ENCODE measurements around the gene RSPH1. TPM values are rescaled to one million over a fixed set of nuclear protein-coding genes. Genes with fewer than 3 reads are reported as not detected.
A peak's percentile ranks its signal among the peaks of the same experiment; 100 is the strongest.

RSPH1 gene
- total and polyA plus RNA-seq, 2 experiments from 2014 or later, result 0.06 to 0.43 TPM

GRCh38 chr21:42463861-42464515, 32.0 kb downstream of the RSPH1 start:
- H3K4me1 ChIP-seq (ENCODE audit: low read depth), result no peaks in the 10 kb centered on the region
- DNase-seq (ENCODE audit: low read depth in 1 of 2, low spot score in 1 of 2), result peak in 1 of 2 donors; percentile 57

GRCh38 chr21:42461881-42462877, 33.8 kb downstream of the RSPH1 start:
- H3K27ac ChIP-seq, result no peak overlapping the region
- no peaks in the 10 kb centered on the region for H3K27me3 ChIP-seq
- no peaks in the 10 kb centered on the region for H3K36me3 ChIP-seq
- no peaks in the 10 kb centered on the region for H3K9me3 ChIP-seq (ENCODE audit: low read depth)
- no peak overlapping the region for H3K4me3 ChIP-seq
- TF ChIP-seq, protein P1, sequence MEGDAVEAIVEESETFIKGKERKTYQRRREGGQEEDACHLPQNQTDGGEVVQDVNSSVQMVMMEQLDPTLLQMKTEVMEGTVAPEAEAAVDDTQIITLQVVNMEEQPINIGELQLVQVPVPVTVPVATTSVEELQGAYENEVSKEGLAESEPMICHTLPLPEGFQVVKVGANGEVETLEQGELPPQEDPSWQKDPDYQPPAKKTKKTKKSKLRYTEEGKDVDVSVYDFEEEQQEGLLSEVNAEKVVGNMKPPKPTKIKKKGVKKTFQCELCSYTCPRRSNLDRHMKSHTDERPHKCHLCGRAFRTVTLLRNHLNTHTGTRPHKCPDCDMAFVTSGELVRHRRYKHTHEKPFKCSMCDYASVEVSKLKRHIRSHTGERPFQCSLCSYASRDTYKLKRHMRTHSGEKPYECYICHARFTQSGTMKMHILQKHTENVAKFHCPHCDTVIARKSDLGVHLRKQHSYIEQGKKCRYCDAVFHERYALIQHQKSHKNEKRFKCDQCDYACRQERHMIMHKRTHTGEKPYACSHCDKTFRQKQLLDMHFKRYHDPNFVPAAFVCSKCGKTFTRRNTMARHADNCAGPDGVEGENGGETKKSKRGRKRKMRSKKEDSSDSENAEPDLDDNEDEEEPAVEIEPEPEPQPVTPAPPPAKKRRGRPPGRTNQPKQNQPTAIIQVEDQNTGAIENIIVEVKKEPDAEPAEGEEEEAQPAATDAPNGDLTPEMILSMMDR (IDR thresholded peaks at IDR 0.05; ENCODE audit: low read depth, low read length), result no peak
- DNase-seq (ENCODE audit: low read depth in 1 of 2, low spot score in 1 of 2), result no peak
- no peaks in the 10 kb centered on the region for H3K4me1 ChIP-seq (ENCODE audit: low read depth)

More at GRCh38 chr21:42463861-42464515, 32.0 kb downstream of the RSPH1 start:
- TF ChIP-seq, protein P1 (IDR thresholded peaks at IDR 0.05; ENCODE audit: low read depth, low read length), result no peak
- Histone ChIP-seq H3K27me3 (no peaks in the 10 kb centered on the region), H3K36me3 (no peaks in the 10 kb centered on the region), H3K4me3 (no peak overlapping the region), H3K9me3 (ENCODE audit: low read depth) (no peaks in the 10 kb centered on the region), H3K27ac (no peak overlapping the region)

- no peak for DNase-seq (ENCODE audit: low read depth in 1 of 2, low spot score in 1 of 2)
- Histone ChIP-seq H3K36me3 (no peaks in the 10 kb centered on the region), H3K4me3 (no peak overlapping the region), H3K4me1 (ENCODE audit: low read depth) (no peaks in the 10 kb centered on the region), H3K27me3 (no peaks in the 10 kb centered on the region), H3K27ac (no peak overlapping the region), H3K9me3 (ENCODE audit: low read depth) (no peaks in the 10 kb centered on the region)
- TF ChIP-seq, protein P1 (IDR thresholded peaks at IDR 0.05; ENCODE audit: low read depth, low read length), result no peak
Observed at GRCh38 chr21:42461185-42461520, 34.9 kb downstream of the RSPH1 start.

DNA sequence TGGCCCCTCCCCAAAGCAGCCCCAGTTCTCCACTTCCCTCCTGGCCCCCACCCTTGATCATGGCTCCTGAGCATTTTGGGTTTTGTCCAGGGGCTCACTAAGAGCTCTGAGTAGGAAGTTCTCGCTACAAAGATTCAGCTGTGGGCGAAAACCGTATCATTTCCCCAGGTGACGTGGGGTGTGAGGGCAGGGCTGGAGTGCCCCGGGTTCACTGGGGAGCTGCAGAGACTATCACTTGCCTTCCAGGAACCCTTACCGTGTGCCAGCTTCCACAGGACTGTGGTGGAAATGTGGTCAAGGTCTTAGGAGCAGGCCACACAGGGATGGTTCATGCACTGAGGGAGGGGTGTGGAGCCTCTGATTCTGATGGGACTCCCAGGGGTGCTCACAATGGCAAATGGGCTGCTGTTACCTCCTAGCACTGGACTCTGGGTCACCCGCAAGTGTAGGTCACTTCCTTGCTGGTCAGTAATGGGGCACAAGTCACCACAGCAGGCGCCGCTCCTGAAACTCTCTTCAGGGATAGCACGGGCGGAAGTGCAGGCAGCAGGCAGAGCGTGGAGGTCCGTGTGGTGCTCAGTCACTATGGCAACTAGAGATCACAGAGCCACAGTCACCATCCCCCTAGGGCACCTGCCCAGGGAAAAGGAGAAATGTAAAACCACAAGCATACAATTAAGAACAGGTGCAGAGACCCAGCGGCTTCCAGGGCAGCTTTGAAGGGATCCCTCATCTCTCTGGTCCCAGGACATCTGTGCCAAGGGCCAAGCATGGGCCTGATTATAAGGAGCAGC, 35.4 kb downstream of the RSPH1 start:
- Histone ChIP-seq H3K27me3 (no peaks in the 10 kb centered on the region), H3K4me3 (no peak overlapping the region), H3K36me3 (no peaks in the 10 kb centered on the region), H3K4me1 (ENCODE audit: low read depth) (no peaks in the 10 kb centered on the region), H3K9me3 (ENCODE audit: low read depth) (no peaks in the 10 kb centered on the region), H3K27ac (no peak overlapping the region)
- no peak for DNase-seq (ENCODE audit: low read depth in 1 of 2, low spot score in 1 of 2)
- TF ChIP-seq, protein P1 (IDR thresholded peaks at IDR 0.05; ENCODE audit: low read depth, low read length), result no peak

DNA sequence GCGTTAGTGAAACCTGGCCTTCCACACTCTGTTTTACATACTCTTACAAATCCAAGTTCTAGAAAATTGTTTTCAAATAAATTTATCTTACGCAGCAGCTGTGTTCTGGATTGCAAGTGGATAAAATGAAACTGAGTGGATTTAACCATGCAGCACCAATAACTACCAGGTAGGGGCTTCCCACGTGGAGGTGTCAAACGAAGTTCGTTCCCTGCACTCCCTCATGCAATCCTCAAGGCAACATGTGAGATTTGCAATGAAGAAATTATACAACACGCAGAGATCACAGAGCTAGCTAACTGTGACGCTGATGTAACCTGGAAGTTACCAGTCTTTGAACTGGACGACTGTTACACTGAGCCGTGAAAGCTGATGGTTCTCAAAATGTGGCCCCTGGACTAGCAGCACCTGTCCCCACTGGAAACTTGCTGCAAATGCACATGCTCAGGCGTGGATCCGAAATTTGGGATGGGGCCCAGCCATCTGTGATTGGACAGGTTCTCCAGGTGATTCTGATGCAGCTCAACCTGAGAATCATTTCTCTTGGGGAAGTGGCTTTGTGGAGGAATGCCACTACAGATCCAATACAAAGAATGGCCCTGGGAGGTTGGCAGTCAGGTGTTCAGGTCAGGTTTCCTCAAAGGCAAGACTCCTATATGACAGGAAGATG, 36.3 kb downstream of the RSPH1 start:
- Histone ChIP-seq H3K4me1 (ENCODE audit: low read depth) (no peaks in the 10 kb centered on the region), H3K4me3 (no peak overlapping the region), H3K27ac (no peak overlapping the region), H3K9me3 (ENCODE audit: low read depth) (no peaks in the 10 kb centered on the region), H3K27me3 (no peaks in the 10 kb centered on the region), H3K36me3 (no peaks in the 10 kb centered on the region)
- TF ChIP-seq, protein P1 (IDR thresholded peaks at IDR 0.05; ENCODE audit: low read depth, low read length), result no peak
- DNase-seq (ENCODE audit: low read depth in 1 of 2, low spot score in 1 of 2), result no peak
